ENCODE data around the gene PADI2.
A peak's percentile ranks its signal among the peaks of the same experiment; 100 is the strongest.

The PADI2 gene

DNA sequence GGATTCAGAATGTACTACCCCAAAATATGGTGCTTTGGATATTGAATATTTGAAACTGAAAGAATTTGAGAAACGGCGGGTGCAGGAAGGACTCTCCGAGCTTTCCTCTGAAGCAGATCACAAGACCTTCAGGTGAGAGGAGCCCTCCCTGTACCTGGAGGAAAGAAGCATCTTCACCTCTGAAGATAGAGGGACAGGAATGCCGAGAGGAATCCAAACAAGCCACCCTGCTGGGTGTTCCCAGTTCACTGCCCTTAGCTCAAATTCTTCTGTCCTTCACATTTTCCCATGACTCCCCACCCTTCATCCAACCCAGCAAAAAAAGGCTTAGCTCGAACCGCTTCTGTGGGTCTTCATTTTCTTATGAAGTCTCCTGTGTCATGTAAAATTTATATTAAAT, 18.2 kb upstream of the PADI2 start:
- Histone ChIP-seq H3K36me3 (ENCODE audit: insufficient read depth, low read length) (no peaks in the 10 kb centered on the region), H3K9ac (ENCODE audit: low read depth, low read length) (no peak overlapping the region), H3K4me3 (ENCODE audit: low read length) (no peak overlapping the region), H3K4me1 (ENCODE audit: insufficient read depth, low read length) (no peaks in the 10 kb centered on the region), H3K27me3 (ENCODE audit: insufficient read depth, low read length) (no peaks in the 10 kb centered on the region), H3K9me3 (ENCODE audit: insufficient read depth, low read depth, low read length) (no peaks in the 10 kb centered on the region), H3K27ac (ENCODE audit: low read depth, low read length) (no peak overlapping the region)
- WGBS, result 67% methylated on average over 4 of the region's 6 CpGs

DNA sequence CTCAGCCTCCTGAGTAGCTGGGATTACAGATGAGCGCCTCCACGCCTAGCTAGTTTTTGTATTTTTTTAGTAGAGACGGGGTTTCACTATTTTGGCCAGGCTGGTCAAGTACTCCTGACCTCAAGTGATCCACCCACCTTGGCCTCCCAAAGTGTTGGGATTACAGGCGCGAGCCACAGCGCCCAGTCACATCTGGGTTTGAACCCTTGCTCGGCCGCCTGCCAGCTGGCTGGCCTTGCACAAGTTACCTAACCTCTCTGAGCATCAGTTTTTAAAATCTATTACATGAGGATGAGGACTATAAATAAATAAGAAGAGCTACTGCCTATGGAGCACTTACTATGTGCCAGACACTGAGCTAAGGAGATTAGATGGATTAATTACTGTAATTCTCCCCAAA, 17.7 kb upstream of the PADI2 start:
- Histone ChIP-seq H3K27me3 (ENCODE audit: insufficient read depth, low read length) (no peaks in the 10 kb centered on the region), H3K9ac (ENCODE audit: low read depth, low read length) (no peak overlapping the region)
- 96% methylated on average over 8 of the region's 8 CpGs for WGBS

GRCh38 chr1:17136145-17136544, 16.9 kb upstream of the PADI2 start:
- no peak overlapping the region for H3K27ac ChIP-seq (ENCODE audit: low read depth, low read length)
- H3K36me3 ChIP-seq (ENCODE audit: insufficient read depth, low read length), result no peaks in the 10 kb centered on the region
- H3K9ac ChIP-seq (ENCODE audit: low read depth, low read length), result no peak overlapping the region
- no peak overlapping the region for H3K4me3 ChIP-seq (ENCODE audit: low read length)
- no peaks in the 10 kb centered on the region for H3K27me3 ChIP-seq (ENCODE audit: insufficient read depth, low read length)
- no peaks in the 10 kb centered on the region for H3K4me1 ChIP-seq (ENCODE audit: insufficient read depth, low read length)
- 87% methylated on average over 13 of the region's 13 CpGs for WGBS
- H3K9me3 ChIP-seq (ENCODE audit: insufficient read depth, low read depth, low read length), result no peaks in the 10 kb centered on the region

More for the DNA sequence above, 17.7 kb upstream of the PADI2 start:
- Histone ChIP-seq H3K27ac (ENCODE audit: low read depth, low read length) (no peak overlapping the region), H3K9me3 (ENCODE audit: insufficient read depth, low read depth, low read length) (no peaks in the 10 kb centered on the region), H3K4me3 (ENCODE audit: low read length) (no peak overlapping the region), H3K4me1 (ENCODE audit: insufficient read depth, low read length) (no peaks in the 10 kb centered on the region), H3K36me3 (ENCODE audit: insufficient read depth, low read length) (no peaks in the 10 kb centered on the region)

DNA sequence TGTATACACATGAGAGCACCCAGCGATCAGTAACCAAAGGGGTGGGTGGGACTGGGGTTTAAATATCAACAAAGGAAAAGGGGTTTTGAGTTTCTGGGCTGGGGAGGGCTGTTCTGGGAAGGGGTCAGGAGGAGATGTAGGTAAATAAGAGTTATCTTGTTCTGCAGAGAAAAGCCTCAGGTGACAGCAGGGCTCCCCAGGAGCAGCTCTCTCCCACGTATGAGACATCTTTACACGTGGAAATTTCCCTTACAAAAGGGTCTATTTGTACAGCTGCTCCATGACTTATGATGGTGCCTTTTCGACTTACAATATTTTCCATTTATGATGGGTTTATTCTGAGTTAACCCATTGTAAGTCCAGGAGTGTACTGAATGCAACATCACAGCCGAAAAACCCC, 16.3 kb upstream of the PADI2 start:
- no peaks in the 10 kb centered on the region for H3K36me3 ChIP-seq (ENCODE audit: insufficient read depth, low read length)
- no peaks in the 10 kb centered on the region for H3K4me1 ChIP-seq (ENCODE audit: insufficient read depth, low read length)
- H3K27me3 ChIP-seq (ENCODE audit: insufficient read depth, low read length), result no peaks in the 10 kb centered on the region
- no peak overlapping the region for H3K27ac ChIP-seq (ENCODE audit: low read depth, low read length)
- WGBS, result 69% methylated on average over 5 of the region's 5 CpGs
- no peak overlapping the region for H3K9ac ChIP-seq (ENCODE audit: low read depth, low read length)
- H3K4me3 ChIP-seq (ENCODE audit: low read length), result no peak overlapping the region
- H3K9me3 ChIP-seq (ENCODE audit: insufficient read depth, low read depth, low read length), result no peaks in the 10 kb centered on the region

GRCh38 chr1:17134724-17135123, 15.5 kb upstream of the PADI2 start:
- H3K36me3 ChIP-seq (ENCODE audit: insufficient read depth, low read length), result no peaks in the 10 kb centered on the region
- no peak overlapping the region for H3K27ac ChIP-seq (ENCODE audit: low read depth, low read length)
- H3K4me3 ChIP-seq (ENCODE audit: low read length), result no peak overlapping the region
- H3K9me3 ChIP-seq (ENCODE audit: insufficient read depth, low read depth, low read length), result no peaks in the 10 kb centered on the region
- no peak overlapping the region for H3K9ac ChIP-seq (ENCODE audit: low read depth, low read length)
- WGBS, result 96% methylated on average over 7 of the region's 7 CpGs
- H3K4me1 ChIP-seq (ENCODE audit: insufficient read depth, low read length), result peaks cover 7% of the 10 kb centered on the region; the same call in 1 of the 2 replicates
- no peaks in the 10 kb centered on the region for H3K27me3 ChIP-seq (ENCODE audit: insufficient read depth, low read length)

GRCh38 chr1:17134034-17134433, 14.8 kb upstream of the PADI2 start:
- H3K9ac ChIP-seq (ENCODE audit: low read depth, low read length), result no peak overlapping the region
- H3K9me3 ChIP-seq (ENCODE audit: insufficient read depth, low read depth, low read length), result no peaks in the 10 kb centered on the region
- H3K4me3 ChIP-seq (ENCODE audit: low read length), result no peak overlapping the region
- no peaks in the 10 kb centered on the region for H3K36me3 ChIP-seq (ENCODE audit: insufficient read depth, low read length)
- 93% methylated on average over 4 of the region's 4 CpGs for WGBS
- H3K27me3 ChIP-seq (ENCODE audit: insufficient read depth, low read length), result no peaks in the 10 kb centered on the region
- peaks cover 13% of the 10 kb centered on the region for H3K4me1 ChIP-seq (ENCODE audit: insufficient read depth, low read length)
- no peak overlapping the region for H3K27ac ChIP-seq (ENCODE audit: low read depth, low read length)

- Histone ChIP-seq H3K4me1 (ENCODE audit: insufficient read depth, low read length) (peaks cover 21% of the 10 kb centered on the region), H3K4me3 (ENCODE audit: low read length) (no peak overlapping the region), H3K36me3 (ENCODE audit: insufficient read depth, low read length) (no peaks in the 10 kb centered on the region), H3K9me3 (ENCODE audit: insufficient read depth, low read depth, low read length) (no peaks in the 10 kb centered on the region), H3K27ac (ENCODE audit: low read depth, low read length) (peak overlapping the region; percentile 87), H3K9ac (ENCODE audit: low read depth, low read length) (no peak overlapping the region), H3K27me3 (ENCODE audit: insufficient read depth, low read length) (no peaks in the 10 kb centered on the region)
- WGBS, result 57% methylated on average over 3 of the region's 3 CpGs
These were observed 10.9 kb upstream of the PADI2 start for GRCh38 chr1:17130138-17130635.

GRCh38 chr1:17128361-17128760, 9.1 kb upstream of the PADI2 start:
- H3K27me3 ChIP-seq (ENCODE audit: insufficient read depth, low read length), result no peaks in the 10 kb centered on the region
- H3K9ac ChIP-seq (ENCODE audit: low read depth, low read length), result no peak overlapping the region
- no peaks in the 10 kb centered on the region for H3K9me3 ChIP-seq (ENCODE audit: insufficient read depth, low read depth, low read length)
- no peaks in the 10 kb centered on the region for H3K36me3 ChIP-seq (ENCODE audit: insufficient read depth, low read length)
- 70% methylated on average over 5 of the region's 5 CpGs for WGBS
- H3K27ac ChIP-seq (ENCODE audit: low read depth, low read length), result peak overlapping the region; percentile 11; the same call in 1 of the 2 replicates
- H3K4me1 ChIP-seq (ENCODE audit: insufficient read depth, low read length), result peaks cover 21% of the 10 kb centered on the region
- no peak overlapping the region for H3K4me3 ChIP-seq (ENCODE audit: low read length)

- no peak overlapping the region for H3K4me3 ChIP-seq (ENCODE audit: low read length)
- H3K9me3 ChIP-seq (ENCODE audit: insufficient read depth, low read depth, low read length), result no peaks in the 10 kb centered on the region
- no peak overlapping the region for H3K9ac ChIP-seq (ENCODE audit: low read depth, low read length)
- H3K27ac ChIP-seq (ENCODE audit: low read depth, low read length), result no peak overlapping the region
- no peaks in the 10 kb centered on the region for H3K36me3 ChIP-seq (ENCODE audit: insufficient read depth, low read length)
- H3K4me1 ChIP-seq (ENCODE audit: insufficient read depth, low read length), result peaks cover 21% of the 10 kb centered on the region
- WGBS, result 25% methylated on average over 16 of the region's 16 CpGs
- H3K27me3 ChIP-seq (ENCODE audit: insufficient read depth, low read length), result no peaks in the 10 kb centered on the region; the same call in 1 of the 2 replicates
These were observed 6.5 kb upstream of the PADI2 start for GRCh38 chr1:17125756-17126237.

DNA sequence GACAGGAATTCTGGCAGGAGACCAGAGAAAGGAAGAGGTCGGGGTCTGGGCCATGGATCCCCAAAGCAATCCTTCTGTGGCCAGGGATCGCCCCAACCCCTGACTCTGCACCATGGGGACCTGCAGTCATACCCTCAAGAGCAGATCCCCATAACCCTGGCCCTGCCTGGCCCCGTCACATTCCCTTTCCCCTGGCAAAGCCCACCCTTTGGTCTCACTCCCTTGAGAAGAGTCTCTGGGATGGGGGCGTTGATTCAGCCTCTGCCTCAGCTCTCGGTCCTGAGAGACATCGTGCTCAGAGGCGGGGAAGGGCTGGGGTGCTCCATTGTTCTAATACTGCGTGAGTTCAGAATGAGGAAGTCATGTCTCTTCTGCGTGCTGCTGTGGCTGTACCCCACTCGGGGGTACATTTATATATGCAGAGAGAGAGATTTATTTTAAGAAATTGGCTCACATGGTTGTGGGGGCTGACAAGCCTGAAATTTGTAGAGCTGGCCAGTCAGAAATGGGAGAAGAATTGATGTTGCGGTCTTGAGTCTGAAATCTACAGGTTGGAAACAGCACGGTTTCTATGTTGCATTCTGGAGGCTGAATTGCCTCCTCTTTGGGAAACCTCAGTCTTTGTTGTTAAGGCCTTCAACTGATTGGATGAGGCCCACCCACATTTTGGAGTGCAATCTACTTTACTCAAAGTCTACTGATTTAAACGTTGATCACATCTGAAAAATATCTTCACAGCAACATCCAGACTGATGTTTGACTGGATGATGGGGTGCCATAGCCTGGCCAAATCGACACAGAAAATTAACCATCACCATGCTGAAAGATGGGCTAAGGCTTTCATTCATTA, 4.2 kb upstream of the PADI2 start:
- Histone ChIP-seq H3K9me3 (ENCODE audit: insufficient read depth, low read depth, low read length) (no peaks in the 10 kb centered on the region), H3K4me1 (ENCODE audit: insufficient read depth, low read length) (peaks cover 3% of the 10 kb centered on the region), H3K36me3 (ENCODE audit: insufficient read depth, low read length) (no peaks in the 10 kb centered on the region), H3K27me3 (ENCODE audit: insufficient read depth, low read length) (peaks cover 11% of the 10 kb centered on the region), H3K9ac (ENCODE audit: low read depth, low read length) (no peak overlapping the region), H3K4me3 (ENCODE audit: low read length) (no peak overlapping the region), H3K27ac (ENCODE audit: low read depth, low read length) (no peak overlapping the region)
- 91% methylated on average over 14 of the region's 14 CpGs for WGBS

- H3K9ac ChIP-seq (ENCODE audit: low read depth, low read length), result no peak overlapping the region
- no peak overlapping the region for H3K4me3 ChIP-seq (ENCODE audit: low read length)
- 90% methylated on average over 9 of the region's 9 CpGs for WGBS
- no peaks in the 10 kb centered on the region for H3K9me3 ChIP-seq (ENCODE audit: insufficient read depth, low read depth, low read length)
- no peaks in the 10 kb centered on the region for H3K36me3 ChIP-seq (ENCODE audit: insufficient read depth, low read length)
- no peaks in the 10 kb centered on the region for H3K4me1 ChIP-seq (ENCODE audit: insufficient read depth, low read length)
- no peak overlapping the region for H3K27ac ChIP-seq (ENCODE audit: low read depth, low read length)
- H3K27me3 ChIP-seq (ENCODE audit: insufficient read depth, low read length), result peaks cover 19% of the 10 kb centered on the region
These were observed 3.4 kb upstream of the PADI2 start for GRCh38 chr1:17122521-17123164.

All from HUES64 (cell line).